Measurements from ENCODE around the gene FBXW5. TPM values are rescaled to one million over a fixed set of nuclear protein-coding genes. Genes with fewer than 3 reads are reported as not detected.

Gene FBXW5
- polyA plus RNA-seq, 1 donor: 45.6 TPM

DNA sequence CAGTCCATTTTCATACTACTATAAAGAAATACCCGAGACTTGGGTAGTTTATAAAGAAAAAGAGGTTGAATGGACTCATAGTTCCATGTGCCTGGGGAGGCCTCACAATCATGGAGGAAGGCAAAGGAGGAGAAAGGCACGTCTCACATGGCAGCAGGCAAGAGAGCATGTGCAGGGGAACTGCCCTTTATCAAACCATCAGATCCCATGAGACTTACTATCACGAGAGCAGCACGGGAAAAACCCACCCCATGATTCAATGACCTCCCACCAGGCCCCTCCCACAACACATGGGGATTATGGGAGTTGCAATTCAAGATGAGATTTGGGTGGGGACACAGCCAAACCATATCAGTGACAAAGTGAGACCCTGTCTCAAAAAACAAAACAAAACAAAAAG, 38.3 kb downstream of the FBXW5 start:
- no peak for DNase-seq

DNA sequence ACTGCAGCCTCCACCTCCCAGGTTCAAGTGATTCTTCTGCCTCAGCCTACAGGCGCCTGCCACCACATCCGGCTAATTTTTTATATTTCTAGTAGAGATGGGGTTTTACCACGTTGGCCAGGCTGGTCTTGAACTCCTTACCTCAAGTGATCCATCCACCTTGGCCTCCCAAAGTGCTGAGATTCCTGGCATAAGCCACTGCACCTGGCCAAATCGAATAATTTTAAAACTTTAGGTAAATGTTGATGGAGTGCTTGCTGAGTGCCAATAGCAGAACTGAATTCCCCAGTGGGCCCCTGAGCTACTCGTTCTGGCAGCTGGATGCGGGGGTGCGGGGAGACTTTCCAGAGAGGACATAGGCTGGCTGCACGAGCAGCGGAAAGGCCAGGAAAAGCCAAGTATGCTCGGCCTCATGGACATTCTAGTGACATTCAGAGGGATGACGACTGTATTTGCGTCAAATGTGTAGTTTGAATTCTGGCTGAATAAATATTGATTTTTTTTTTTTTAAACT, 41.4 kb downstream of the FBXW5 start:
- DNase-seq: no peak

DNA sequence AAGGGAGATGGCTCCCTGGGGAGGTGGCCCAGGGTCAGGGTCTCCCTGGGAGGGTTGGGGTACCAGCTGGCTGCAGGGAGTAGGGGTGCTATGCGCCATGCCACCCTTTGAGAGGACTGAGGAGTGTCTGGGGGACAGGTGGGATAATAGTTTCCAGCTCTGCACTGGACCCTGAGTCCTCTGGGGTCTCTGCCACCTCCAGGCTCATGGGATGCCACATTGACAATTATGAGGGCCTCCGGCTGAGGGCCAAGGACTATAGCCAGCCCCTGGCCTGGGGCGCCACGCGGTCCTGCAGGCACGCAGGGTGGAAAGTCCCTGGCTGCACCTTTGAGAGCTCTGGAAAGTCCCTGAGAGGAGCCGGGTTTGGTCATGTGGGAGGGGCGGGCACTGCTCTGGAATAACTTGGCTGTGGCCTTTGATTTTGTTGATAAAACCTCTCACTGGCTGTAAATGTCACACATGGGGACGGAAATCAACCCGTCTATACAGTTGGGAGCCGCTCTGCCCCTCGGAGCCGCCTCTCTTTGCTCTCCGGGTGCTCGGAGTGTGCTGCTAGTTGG, 42.2 kb downstream of the FBXW5 start:
- DNase-seq: no peak

DNA sequence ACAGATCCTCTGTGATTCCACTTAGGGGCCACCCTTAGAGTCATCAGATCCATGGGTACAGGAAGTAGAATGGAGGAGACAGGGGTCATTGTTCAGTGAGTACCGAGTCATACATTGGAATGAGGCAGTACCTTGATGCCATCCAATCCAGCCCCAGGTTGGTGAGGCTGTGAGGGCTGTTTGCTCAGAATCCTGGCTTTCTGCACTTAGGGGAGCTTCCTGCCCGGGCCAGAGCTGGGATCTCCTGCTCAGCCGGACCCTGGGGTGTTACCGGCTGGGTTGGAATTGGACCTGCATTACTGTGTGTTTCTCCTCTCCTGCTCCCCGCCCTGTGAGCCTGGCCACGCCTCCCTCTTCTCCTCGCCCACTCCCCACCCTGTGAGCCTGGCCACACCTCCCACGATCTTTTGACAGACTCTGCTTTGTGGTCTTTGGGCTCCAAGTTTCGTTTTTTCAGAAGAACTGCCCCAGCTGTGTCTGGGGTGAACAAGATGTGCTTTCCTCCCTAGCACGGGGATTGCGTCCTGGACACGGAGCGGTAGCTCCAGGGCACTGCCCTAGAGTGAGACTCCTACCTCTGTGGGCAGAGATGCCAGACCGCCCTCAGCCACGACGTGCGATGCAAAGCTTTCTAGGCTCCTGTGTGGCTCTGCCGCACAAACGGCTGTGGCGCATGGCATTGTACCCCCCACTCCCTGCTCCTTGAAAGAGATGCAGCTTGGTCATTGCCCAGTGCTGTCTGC, 42.9 kb downstream of the FBXW5 start:
- DNase-seq: no peak

DNA sequence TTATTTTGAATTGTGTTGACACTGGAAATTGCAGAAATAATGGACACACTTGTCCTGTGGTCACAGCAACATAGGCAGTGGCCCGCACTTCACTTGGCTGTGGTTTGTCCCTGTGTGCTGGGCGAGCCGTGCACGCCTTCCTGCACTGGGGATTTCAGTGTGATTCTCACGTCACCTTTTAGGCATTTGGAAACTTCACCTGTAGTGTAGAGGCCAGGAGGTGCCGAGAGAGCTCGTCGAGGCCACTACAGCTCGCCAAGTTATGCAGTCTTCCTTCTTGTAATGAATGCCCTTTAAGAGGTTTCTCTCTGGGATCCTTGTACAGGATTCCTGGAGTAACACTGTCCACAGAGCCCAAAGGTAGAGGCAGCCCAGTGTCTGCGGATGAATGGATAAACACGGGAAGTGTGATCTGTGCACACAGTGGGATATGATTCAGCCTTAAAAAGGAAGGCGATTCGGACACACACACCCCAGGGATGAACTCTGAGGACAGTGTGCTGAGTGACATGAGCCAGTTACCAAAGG, 43.5 kb downstream of the FBXW5 start:
- no peak for DNase-seq

DNA sequence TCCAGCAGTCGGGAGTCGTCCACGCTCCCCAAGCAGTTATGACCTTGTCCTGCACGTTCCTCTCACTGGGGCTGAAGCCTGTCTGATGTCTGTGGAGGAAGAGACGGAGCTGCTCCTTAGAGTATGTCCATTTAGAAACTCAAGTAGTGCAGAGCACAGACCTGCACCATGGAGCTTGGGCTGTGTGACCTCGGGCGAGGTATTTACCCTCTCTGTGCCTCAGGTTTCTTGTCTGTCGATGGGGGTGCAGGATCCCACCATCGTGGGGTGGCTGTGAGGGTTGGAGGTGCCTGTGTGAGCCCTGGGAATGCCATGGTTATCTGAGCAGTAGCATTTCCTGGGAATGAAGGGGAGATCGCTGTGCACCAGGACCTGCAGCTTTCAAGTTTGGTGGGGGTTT, 44.0 kb downstream of the FBXW5 start:
- no peak for DNase-seq

DNA sequence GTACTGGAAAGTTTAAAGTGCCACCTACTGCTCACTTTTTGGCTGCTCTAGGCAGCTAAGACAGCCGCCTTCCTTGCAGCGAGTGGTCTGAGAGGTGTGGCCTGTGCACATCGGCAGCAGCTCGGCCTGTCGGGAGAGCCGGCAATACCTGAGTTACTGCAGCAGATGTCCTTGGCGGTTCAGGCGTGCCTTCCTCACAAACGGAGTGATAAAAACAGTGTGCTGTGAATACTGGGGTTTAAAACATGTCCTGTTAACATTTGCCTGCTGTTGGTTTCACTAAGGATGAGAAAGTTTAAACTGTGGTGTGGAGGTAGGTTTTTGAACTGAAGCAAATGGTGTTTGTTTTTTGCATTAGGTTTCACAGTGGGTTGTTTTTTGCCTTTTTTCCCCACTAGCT, 45.3 kb downstream of the FBXW5 start:
- DNase-seq: no peak

DNA sequence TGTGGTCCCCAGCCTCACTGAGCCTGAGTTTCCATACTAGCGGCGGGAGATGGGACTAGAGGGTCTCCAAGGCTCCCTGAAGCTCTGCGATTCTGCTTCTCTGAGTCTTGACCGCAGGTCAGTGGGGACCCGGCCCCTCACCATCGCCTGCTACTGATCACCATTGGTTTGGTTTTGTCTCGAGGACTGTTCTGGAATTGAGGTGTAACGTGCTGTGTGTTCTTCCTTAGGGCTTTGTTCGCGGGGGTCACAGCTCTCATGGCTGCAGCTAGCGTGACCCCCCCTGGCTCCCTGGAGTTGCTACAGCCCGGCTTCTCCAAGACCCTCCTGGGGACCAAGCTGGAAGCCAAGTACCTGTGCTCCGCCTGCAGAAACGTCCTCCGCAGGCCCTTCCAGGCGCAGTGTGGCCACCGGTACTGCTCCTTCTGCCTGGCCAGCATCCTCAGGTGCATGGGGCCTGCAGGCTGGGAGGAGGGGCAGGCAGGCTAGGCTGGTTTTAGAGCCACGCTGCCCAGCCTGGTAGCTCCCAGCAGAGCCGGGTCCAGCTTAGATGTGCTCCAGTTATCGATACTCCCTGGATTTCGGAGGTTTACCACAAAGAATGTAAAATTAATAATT, 45.9 kb downstream of the FBXW5 start:
- DNase-seq: no peak

DNA sequence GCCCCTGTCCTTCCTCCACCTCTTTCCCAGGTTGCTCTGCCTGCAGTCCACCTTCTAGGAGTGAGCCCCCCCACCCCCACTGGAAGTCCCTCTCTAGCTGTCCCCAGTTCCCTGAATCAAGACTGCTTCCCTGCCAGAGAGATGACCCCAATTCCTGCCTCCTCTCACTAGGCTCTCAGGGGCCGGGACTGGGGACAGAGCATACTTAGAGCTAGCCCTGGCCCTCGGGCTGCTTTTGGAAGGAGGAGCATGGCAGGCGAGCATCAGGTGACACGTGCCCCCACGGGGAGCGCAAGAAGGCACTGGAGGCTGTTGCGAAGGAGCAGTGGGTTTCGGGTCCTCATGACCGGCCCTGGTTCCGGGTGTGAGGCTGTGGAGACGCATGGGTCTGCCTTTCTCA, 48.5 kb downstream of the FBXW5 start:
- no peak for DNase-seq

DNA sequence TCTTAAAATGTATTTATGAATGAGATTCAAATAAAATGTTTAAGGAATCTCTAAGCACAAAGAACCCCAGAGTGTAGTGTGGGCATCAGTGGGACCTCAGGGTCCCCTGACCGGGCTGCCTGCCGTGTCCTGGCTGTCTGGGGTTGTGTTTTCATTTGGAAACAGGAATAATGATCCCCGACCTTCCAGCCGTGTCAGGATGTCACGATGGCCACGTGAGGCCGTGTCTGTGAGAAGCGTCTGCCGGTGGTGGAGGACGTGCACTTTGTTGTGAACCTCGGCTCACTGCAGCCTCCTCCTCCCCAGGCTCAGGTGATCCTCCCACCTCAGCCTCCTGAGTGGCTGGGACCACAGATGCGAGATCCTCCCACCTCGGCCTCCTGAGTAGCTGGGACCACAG, 53.9 kb downstream of the FBXW5 start:
- DNase-seq: no peak

Other genes starting within 250 kb of the FBXW5 start
- gene DIPK1B, start 232.2 kb downstream of the FBXW5 start, polyA plus RNA-seq (ENCODE audit: insufficient read length): 20.4 TPM
- gene LCN10, start 201.8 kb downstream of the FBXW5 start, polyA plus RNA-seq (ENCODE audit: insufficient read length): 5.6 TPM
- gene LCN6, start 196.2 kb downstream of the FBXW5 start, polyA plus RNA-seq (ENCODE audit: insufficient read length): not detected
- gene LCN8, start 186.5 kb downstream of the FBXW5 start, polyA plus RNA-seq (ENCODE audit: insufficient read length): 7.1 TPM
- 0.62 TPM for gene LCN15, start 180.2 kb downstream of the FBXW5 start, polyA plus RNA-seq (ENCODE audit: insufficient read length)
- gene TMEM141, start 153.4 kb downstream of the FBXW5 start, polyA plus RNA-seq (ENCODE audit: insufficient read length): 35.7 TPM
- 3.0 TPM for gene CCDC183, start 148.4 kb downstream of the FBXW5 start, polyA plus RNA-seq (ENCODE audit: insufficient read length)
- gene RABL6, start 136.8 kb downstream of the FBXW5 start, polyA plus RNA-seq (ENCODE audit: insufficient read length): 62.6 TPM
- gene AJM1, start 102.3 kb downstream of the FBXW5 start, polyA plus RNA-seq (ENCODE audit: insufficient read length): 2.8 TPM
- 109 TPM for gene PHPT1, start 95.3 kb downstream of the FBXW5 start, polyA plus RNA-seq (ENCODE audit: insufficient read length)
- 5.9 TPM for gene MAMDC4, start 92.4 kb downstream of the FBXW5 start, polyA plus RNA-seq (ENCODE audit: insufficient read length)
- 336 TPM for gene EDF1, start 78.4 kb downstream of the FBXW5 start, polyA plus RNA-seq (ENCODE audit: insufficient read length)
- gene TRAF2, start 58.2 kb downstream of the FBXW5 start, polyA plus RNA-seq (ENCODE audit: insufficient read length): 13.7 TPM
- 0.90 TPM for gene C8G, start 505 bp upstream of the FBXW5 start, polyA plus RNA-seq (ENCODE audit: insufficient read length)
- gene LCN12, start 7.5 kb upstream of the FBXW5 start, polyA plus RNA-seq (ENCODE audit: insufficient read length): 0.67 TPM
- gene PTGDS, start 32.8 kb upstream of the FBXW5 start, polyA plus RNA-seq (ENCODE audit: insufficient read length): 24.2 TPM
- 0.85 TPM for gene LCNL1, start 38.3 kb upstream of the FBXW5 start, polyA plus RNA-seq (ENCODE audit: insufficient read length)
- gene PAXX, start 47.7 kb upstream of the FBXW5 start, polyA plus RNA-seq (ENCODE audit: insufficient read length): 23.9 TPM
- 0.54 TPM for gene CLIC3, start 51.8 kb upstream of the FBXW5 start, polyA plus RNA-seq (ENCODE audit: insufficient read length)
- 18.4 TPM for gene ABCA2, start 83.5 kb upstream of the FBXW5 start, polyA plus RNA-seq (ENCODE audit: insufficient read length)
- gene FUT7, start 87.3 kb upstream of the FBXW5 start, polyA plus RNA-seq (ENCODE audit: insufficient read length): 0.10 TPM
- 44.1 TPM for gene NPDC1, start 101.4 kb upstream of the FBXW5 start, polyA plus RNA-seq (ENCODE audit: insufficient read length)
- 11.0 TPM for gene ENTPD2, start 109.3 kb upstream of the FBXW5 start, polyA plus RNA-seq (ENCODE audit: insufficient read length)
- gene SAPCD2, start 125.8 kb upstream of the FBXW5 start, polyA plus RNA-seq (ENCODE audit: insufficient read length): 3.9 TPM
- 2.5 TPM for gene UAP1L1, start 132.8 kb upstream of the FBXW5 start, polyA plus RNA-seq (ENCODE audit: insufficient read length)
- 43.6 TPM for gene MAN1B1, start 142.2 kb upstream of the FBXW5 start, polyA plus RNA-seq (ENCODE audit: insufficient read length)
- gene DPP7, start 170.0 kb upstream of the FBXW5 start, polyA plus RNA-seq (ENCODE audit: insufficient read length): 30.0 TPM
- not detected for gene GRIN1, start 194.4 kb upstream of the FBXW5 start, polyA plus RNA-seq (ENCODE audit: insufficient read length)
- not detected for gene LRRC26, start 225.3 kb upstream of the FBXW5 start, polyA plus RNA-seq (ENCODE audit: insufficient read length)
- gene TMEM210, start 227.3 kb upstream of the FBXW5 start, polyA plus RNA-seq (ENCODE audit: insufficient read length): not detected
- gene ANAPC2, start 243.8 kb upstream of the FBXW5 start, polyA plus RNA-seq (ENCODE audit: insufficient read length): 36.3 TPM
- 66.5 TPM for gene SSNA1, start 243.9 kb upstream of the FBXW5 start, polyA plus RNA-seq (ENCODE audit: insufficient read length)